Gastroesophageal sphincter (tissue), 4 donors: Measurements from ENCODE around the gene AGAP3. TPM values are rescaled to one million over a fixed set of nuclear protein-coding genes. Genes with fewer than 3 reads are reported as not detected.
A peak's percentile ranks its signal among the peaks of the same experiment; 100 is the strongest.

Experiments
- ATAC-seq: fragments of 150-250 bp; one replicate; pipeline ENCODE4 v1.9.1; 2016; ENCODE audit warnings: mild to moderate bottlenecking, moderate library complexity
- H3K27ac ChIP-seq, 4 donors: fragments of 200-600 bp; sonication (generic) in 3 of 4; 1 replicate in 3 of 4; 2 replicates in 1 of 4; pipeline ENCODE4 v1.5.1; 2016 to 2019
- H3K27me3 ChIP-seq: fragments of 200-600 bp; sonication (generic); one replicate; pipeline ENCODE4 v1.5.1; 2019
- H3K36me3 ChIP-seq, 2 donors: fragments of 200-600 bp; sonication (generic); one replicate each; pipeline ENCODE4 v1.5.1; 2019; ENCODE audit warnings: control low read depth in 1 of 2
- H3K4me1 ChIP-seq, 3 donors: fragments of 200-600 bp; sonication (generic); 1 replicate in 2 of 3; 2 replicates in 1 of 3; pipeline ENCODE4 v1.5.1; 2016 to 2019; ENCODE audit warnings: control low read depth in 2 of 3
- H3K4me3 ChIP-seq, 2 donors: fragments of 200-600 bp; sonication (generic); one replicate each; pipeline ENCODE4 v1.5.1; 2019; ENCODE audit warnings: mild to moderate bottlenecking in 1 of 2, moderate library complexity in 1 of 2
- H3K9me3 ChIP-seq, 3 donors: fragments of 200-600 bp; sonication (generic); one replicate each; pipeline ENCODE4 v1.5.1; 2017 to 2019; ENCODE audit warnings: control low read depth in 2 of 3
- EP300 ChIP-seq: sonication (generic); formaldehyde crosslinking; IDR thresholded peaks from one replicate; pipeline ENCODE4 v1.6.1; 2017; ENCODE audit warnings: antibody characterized with exemption, mild to moderate bottlenecking
- POLR2A ChIP-seq, 2 donors: fragments of 450-650 bp; IDR thresholded peaks; one replicate each; pipeline ENCODE4 v1.6.1; 2017; ENCODE audit warnings: antibody characterized with exemption in 2 of 2, mild to moderate bottlenecking in 2 of 2, moderate library complexity in 1 of 2
- POLR2AphosphoS5 ChIP-seq: sonication (generic); formaldehyde crosslinking; IDR thresholded peaks from one replicate; pipeline ENCODE4 v1.6.1; 2017; ENCODE audit warnings: antibody characterized with exemption
- WGBS, 2 donors: methylation state at CpG; one replicate each; pipeline ENCODE4 v1.1.5; 2018; ENCODE audit warnings: low coverage in 1 of 2; 5-methylcytosine and 5-hydroxymethylcytosine counted together
- total RNA-seq, 4 donors: library from RNA; depleted of rRNA; stranded (reverse); fragments of >200 nt; gene quantifications; one replicate each; pipeline ENCODE4 v1.1.0, GENCODE V29; 2016
- TF ChIP-seq, protein P1 (sequence below), 4 experiments: fragments of 200-600 bp in 2 of 4; fragments of 450-650 bp in 2 of 4; sonication (generic) in 1 of 4; IDR thresholded peaks; one replicate each; pipeline ENCODE4 v1.5.1; 2017 to 2019; ENCODE audit warnings: antibody characterized with exemption in 4 of 4, mild to moderate bottlenecking in 2 of 4, moderate library complexity in 2 of 4

The AGAP3 gene
- total RNA-seq, 4 donors from 2014 or later = 36.3 to 68.2 (median 55.7) TPM

DNA sequence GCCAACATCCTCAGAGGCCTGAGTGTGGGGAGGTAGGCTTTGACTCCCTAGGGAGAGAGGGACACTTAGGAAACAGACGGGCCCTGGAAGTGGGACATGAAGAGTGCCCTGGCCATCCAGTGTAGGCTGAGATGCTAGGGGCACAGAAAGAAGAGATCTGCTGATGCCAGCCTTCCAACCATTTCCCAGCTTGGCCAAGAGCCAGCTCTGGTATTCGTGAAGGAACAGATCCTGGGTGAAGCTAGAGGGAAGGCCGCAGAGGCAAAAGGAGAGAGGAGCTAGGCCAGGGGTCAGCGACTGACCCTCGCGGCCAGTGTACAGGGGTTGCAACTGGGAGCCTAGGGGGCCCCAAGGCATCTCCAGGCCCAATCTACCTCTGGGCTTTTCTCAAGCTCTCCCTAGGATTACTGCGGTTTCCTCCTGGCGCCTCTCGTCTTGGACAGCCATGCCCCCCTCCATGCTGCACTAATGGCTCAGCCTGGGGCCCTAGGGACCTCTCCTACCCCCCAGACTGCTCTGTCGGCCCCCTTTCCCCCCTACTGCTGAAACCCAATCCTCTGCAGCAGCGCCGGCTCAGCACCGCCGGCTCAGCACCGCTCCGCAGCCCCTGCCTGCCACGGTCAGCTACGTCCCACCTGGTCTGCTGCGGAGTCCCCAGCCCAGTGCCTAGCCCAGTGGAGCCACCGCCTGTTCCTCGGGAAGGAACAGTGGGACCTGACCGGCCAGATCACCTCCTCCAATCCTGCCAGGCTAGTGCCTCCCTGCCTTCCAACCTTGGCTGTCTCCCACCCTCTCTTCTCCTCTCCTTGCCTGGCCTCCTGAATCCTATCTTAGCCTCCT is 38.1 kb upstream of the AGAP3 start, which contains the start of gene ASIC3:
TSS of gene ASIC3 (plus strand) at position 556 of the 840 bp plus-strand sequence. CDS start 355 bp downstream, outside the sequence.
- no peak for TF ChIP-seq POLR2A (IDR thresholded peaks at IDR 0.05)
- TF ChIP-seq EP300 = no peak
- TF ChIP-seq, protein P1, sequence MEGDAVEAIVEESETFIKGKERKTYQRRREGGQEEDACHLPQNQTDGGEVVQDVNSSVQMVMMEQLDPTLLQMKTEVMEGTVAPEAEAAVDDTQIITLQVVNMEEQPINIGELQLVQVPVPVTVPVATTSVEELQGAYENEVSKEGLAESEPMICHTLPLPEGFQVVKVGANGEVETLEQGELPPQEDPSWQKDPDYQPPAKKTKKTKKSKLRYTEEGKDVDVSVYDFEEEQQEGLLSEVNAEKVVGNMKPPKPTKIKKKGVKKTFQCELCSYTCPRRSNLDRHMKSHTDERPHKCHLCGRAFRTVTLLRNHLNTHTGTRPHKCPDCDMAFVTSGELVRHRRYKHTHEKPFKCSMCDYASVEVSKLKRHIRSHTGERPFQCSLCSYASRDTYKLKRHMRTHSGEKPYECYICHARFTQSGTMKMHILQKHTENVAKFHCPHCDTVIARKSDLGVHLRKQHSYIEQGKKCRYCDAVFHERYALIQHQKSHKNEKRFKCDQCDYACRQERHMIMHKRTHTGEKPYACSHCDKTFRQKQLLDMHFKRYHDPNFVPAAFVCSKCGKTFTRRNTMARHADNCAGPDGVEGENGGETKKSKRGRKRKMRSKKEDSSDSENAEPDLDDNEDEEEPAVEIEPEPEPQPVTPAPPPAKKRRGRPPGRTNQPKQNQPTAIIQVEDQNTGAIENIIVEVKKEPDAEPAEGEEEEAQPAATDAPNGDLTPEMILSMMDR (IDR thresholded peaks at IDR 0.05) = no peak
- no peak for TF ChIP-seq POLR2AphosphoS5
- no peak for ATAC-seq
- WGBS, 2 donors = 69 to 88% methylated on average over 5 to 7 of the region's 22 CpGs
- H3K27me3 ChIP-seq = peaks cover 7% of the 10 kb centered on the region
- H3K36me3 ChIP-seq = peaks cover 0 to 39% of the 10 kb centered on the region in 2 donors
- H3K4me3 ChIP-seq = no peak within 1 kb of the TSS
- H3K4me1 ChIP-seq = peaks cover 0 to 27% (median 13%) of the 10 kb centered on the region in 3 donors
- H3K27ac ChIP-seq = no peak within 1 kb of the TSS
- no peaks in the 10 kb centered on the region for H3K9me3 ChIP-seq

DNA sequence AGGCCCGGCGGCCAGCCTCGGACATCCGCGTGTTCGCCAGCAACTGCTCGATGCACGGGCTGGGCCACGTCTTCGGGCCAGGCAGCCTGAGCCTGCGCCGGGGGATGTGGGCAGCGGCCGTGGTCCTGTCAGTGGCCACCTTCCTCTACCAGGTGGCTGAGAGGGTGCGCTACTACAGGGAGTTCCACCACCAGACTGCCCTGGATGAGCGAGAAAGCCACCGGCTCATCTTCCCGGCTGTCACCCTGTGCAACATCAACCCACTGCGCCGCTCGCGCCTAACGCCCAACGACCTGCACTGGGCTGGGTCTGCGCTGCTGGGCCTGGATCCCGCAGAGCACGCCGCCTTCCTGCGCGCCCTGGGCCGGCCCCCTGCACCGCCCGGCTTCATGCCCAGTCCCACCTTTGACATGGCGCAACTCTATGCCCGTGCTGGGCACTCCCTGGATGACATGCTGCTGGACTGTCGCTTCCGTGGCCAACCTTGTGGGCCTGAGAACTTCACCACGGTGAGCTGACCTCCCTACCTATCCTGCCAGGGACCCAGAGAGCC is 37.3 kb upstream of the AGAP3 start:
- 76 to 80% methylated on average over 2 to 3 of the region's 38 CpGs for WGBS, 2 donors
- Histone ChIP-seq H3K4me1 (peaks cover 0 to 27% (median 13%) of the 10 kb centered on the region in 3 donors), H3K27me3 (peaks cover 7% of the 10 kb centered on the region), H3K27ac (no peak overlapping the region), H3K4me3 (no peak overlapping the region), H3K36me3 (peaks cover 0 to 39% of the 10 kb centered on the region in 2 donors), H3K9me3 (no peaks in the 10 kb centered on the region)
- no peak for ATAC-seq
- TF ChIP-seq EP300 (no peak), POLR2A (IDR thresholded peaks at IDR 0.05) (no peak), POLR2AphosphoS5 (no peak)
- TF ChIP-seq, protein P1 (IDR thresholded peaks at IDR 0.05) = no peak

DNA sequence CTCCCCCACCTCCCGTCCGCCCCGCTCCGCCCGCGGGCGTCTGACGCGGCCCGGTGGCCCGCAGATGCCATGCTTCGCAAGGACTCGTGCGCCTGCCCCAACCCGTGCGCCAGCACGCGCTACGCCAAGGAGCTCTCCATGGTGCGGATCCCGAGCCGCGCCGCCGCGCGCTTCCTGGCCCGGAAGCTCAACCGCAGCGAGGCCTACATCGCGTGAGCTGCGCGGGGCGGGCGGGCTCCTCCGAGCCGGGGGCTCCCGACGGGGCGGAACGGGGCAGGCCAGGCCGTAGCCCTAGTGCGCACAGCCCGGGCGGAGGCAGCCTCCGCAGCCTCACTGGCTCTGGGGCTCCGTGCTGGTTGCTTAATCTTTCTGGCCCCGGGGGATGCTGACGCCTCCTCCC is 35.2 kb upstream of the AGAP3 start:
- H3K27ac ChIP-seq = no peak overlapping the region
- H3K4me3 ChIP-seq = peak overlapping the region in 1 of 2 donors; percentile 18
- H3K36me3 ChIP-seq = peaks cover 0 to 25% of the 10 kb centered on the region in 2 donors
- peak; percentile 24 for TF ChIP-seq POLR2AphosphoS5
- TF ChIP-seq, protein P1 (IDR thresholded peaks at IDR 0.05) = no peak
- peaks cover 7% of the 10 kb centered on the region for H3K27me3 ChIP-seq
- H3K9me3 ChIP-seq = no peaks in the 10 kb centered on the region
- peaks cover 0 to 27% (median 13%) of the 10 kb centered on the region in 3 donors for H3K4me1 ChIP-seq
- WGBS, 2 donors = no CpG with 5 or more reads among the region's 50 CpGs
- peak; percentile 72 for ATAC-seq

DNA sequence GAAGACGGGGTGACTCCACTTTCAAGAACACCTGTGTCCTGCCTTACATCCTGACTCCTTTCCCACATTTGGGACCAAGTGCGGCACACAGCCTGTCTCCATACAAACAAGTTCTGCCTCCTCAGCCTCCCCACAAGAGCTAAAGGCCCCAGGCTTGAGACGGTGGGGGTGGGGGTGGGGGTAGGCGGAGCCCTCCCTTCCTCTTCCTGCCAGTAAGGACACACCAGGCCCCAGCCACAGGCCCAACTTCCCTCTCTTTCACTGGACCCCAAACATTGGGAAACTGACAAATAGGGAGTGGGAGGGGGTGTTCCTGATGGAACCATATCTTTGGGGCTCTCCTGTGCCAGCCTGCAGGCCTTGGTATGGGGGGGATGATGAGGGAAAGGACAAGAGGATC is 33.2 kb upstream of the AGAP3 start:
- H3K27me3 ChIP-seq = peaks cover 7% of the 10 kb centered on the region
- WGBS, 2 donors = 60 to 90% methylated on average over 1 to 2 of the region's 4 CpGs
- H3K36me3 ChIP-seq = peaks cover 0 to 22% of the 10 kb centered on the region in 2 donors
- H3K4me3 ChIP-seq = no peak overlapping the region
- TF ChIP-seq EP300 (no peak), POLR2AphosphoS5 (no peak), POLR2A (IDR thresholded peaks at IDR 0.05) (no peak)
- TF ChIP-seq, protein P1 (IDR thresholded peaks at IDR 0.05) = no peak
- no peak for ATAC-seq
- no peak overlapping the region for H3K27ac ChIP-seq
- H3K9me3 ChIP-seq = no peaks in the 10 kb centered on the region
- peaks cover 3 to 24% (median 18%) of the 10 kb centered on the region in 3 donors for H3K4me1 ChIP-seq
